Immature natural killer cell (primary cell): ENCODE data around the gene SLC6A16. TPM values are rescaled to one million over a fixed set of nuclear protein-coding genes. Genes with fewer than 3 reads are reported as not detected.
A peak's percentile ranks its signal among the peaks of the same experiment; 100 is the strongest.
"Not testable (repeated sequence)": the region's sequence is repeated elsewhere in the genome, so short reads cannot be mapped to it uniquely, and the experiment has no call there.

Experiments used
- DNase-seq, 3 donors: peaks; one replicate each; pipeline ENCODE4 v3.0.0; 2022; ENCODE audit warnings: mixed read lengths in 1 of 3
- H3K27ac Mint-ChIP-seq, 6 donors: one replicate each; pipeline ENCODE4 v1.8.0; 2020; ENCODE audit warnings: mixed read lengths in 6 of 6, mild to moderate bottlenecking in 5 of 6, inconsistent platforms in 4 of 6, moderate library complexity in 3 of 6
- H3K27me3 Mint-ChIP-seq, 3 donors: one replicate each; pipeline ENCODE4 v1.8.0; 2020 to 2021; ENCODE audit warnings: low read depth in 3 of 3, mild to moderate bottlenecking in 3 of 3, mixed read lengths in 3 of 3, moderate library complexity in 3 of 3, inconsistent platforms in 1 of 3
- H3K36me3 Mint-ChIP-seq, 3 donors: one replicate each; pipeline ENCODE4 v1.8.0; 2020; ENCODE audit warnings: mixed read lengths in 3 of 3, inconsistent platforms in 2 of 3, mild to moderate bottlenecking in 2 of 3
- H3K4me1 Mint-ChIP-seq, 2 donors: one replicate each; pipeline ENCODE4 v1.8.0; 2020; ENCODE audit warnings: inconsistent platforms in 2 of 2, mild to moderate bottlenecking in 2 of 2, mixed read lengths in 2 of 2, moderate library complexity in 1 of 2
- H3K4me3 Mint-ChIP-seq, 5 donors: one replicate each; pipeline ENCODE4 v1.8.0; 2020; ENCODE audit warnings: mild to moderate bottlenecking in 5 of 5, mixed read lengths in 5 of 5, inconsistent platforms in 3 of 5, moderate library complexity in 3 of 5
- H3K9me3 Mint-ChIP-seq, 6 donors: one replicate each; pipeline ENCODE4 v1.8.0; 2020; ENCODE audit warnings: mild to moderate bottlenecking in 6 of 6, mixed read lengths in 6 of 6, inconsistent platforms in 4 of 6, moderate library complexity in 3 of 6
- polyA plus RNA-seq, 3 donors: library from polyadenylated mRNA; unstranded; fragments of 300-500 nt; fragmentation: Illumina TruSeq; gene quantifications; one replicate each; pipeline ENCODE4 v1.2.3, GENCODE V29; 2021

SLC6A16 gene
- polyA plus RNA-seq, 3 donors from 2014 or later: 3.0 to 9.0 (median 4.4) TPM

GRCh38 chr19:49298653-49299052 lies 26.3 kb downstream of the SLC6A16 start:
- not testable (repeated sequence) for H3K27me3 Mint-ChIP-seq, H3K27ac Mint-ChIP-seq, DNase-seq, H3K9me3 Mint-ChIP-seq, H3K4me3 Mint-ChIP-seq
- Mint-ChIP-seq H3K4me1 (peaks cover 7 to 12% of the 10 kb centered on the region in 2 donors), H3K36me3 (peaks cover 3 to 15% (median 8%) of the 10 kb centered on the region in 3 donors)

DNA sequence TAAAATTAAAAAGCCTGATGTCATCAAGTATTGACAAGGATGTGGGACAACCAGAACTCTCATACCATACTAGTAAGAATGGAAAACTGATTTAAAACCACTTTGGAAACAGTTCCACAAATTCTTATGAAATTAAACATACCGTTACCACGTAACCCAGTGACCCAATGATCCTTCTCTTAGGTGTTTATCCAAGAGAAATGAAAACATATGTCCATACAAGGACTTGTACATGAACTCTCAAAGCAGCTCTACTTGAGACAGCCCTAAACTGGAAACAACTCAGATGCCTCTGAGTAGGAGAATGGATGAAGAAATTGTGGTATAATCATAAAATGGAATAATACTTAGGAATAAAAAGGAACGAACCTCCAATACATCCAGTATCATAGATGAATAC lies 27.6 kb downstream of the SLC6A16 start:
- peaks cover 0 to 6% (median under 1%) of the 10 kb centered on the region in 3 donors for H3K36me3 Mint-ChIP-seq
- peaks cover 7 to 12% of the 10 kb centered on the region in 2 donors for H3K4me1 Mint-ChIP-seq
- H3K9me3 Mint-ChIP-seq: no peaks in the 10 kb centered on the region
- no peak for DNase-seq
- no peak overlapping the region for H3K4me3 Mint-ChIP-seq
- no peak overlapping the region for H3K27ac Mint-ChIP-seq
- peaks cover 0 to 2% (median 0%) of the 10 kb centered on the region in 3 donors for H3K27me3 Mint-ChIP-seq

- H3K9me3 Mint-ChIP-seq: no peaks in the 10 kb centered on the region
- no peak overlapping the region for H3K4me3 Mint-ChIP-seq
- peaks cover 0 to 6% (median 0%) of the 10 kb centered on the region in 3 donors for H3K36me3 Mint-ChIP-seq
- no peaks in the 10 kb centered on the region for H3K27me3 Mint-ChIP-seq
- H3K4me1 Mint-ChIP-seq: peaks cover under 1 to 3% of the 10 kb centered on the region in 2 donors
- DNase-seq: no peak
- H3K27ac Mint-ChIP-seq: no peak overlapping the region
Observed at GRCh38 chr19:49295208-49295880, 29.6 kb downstream of the SLC6A16 start.

DNA sequence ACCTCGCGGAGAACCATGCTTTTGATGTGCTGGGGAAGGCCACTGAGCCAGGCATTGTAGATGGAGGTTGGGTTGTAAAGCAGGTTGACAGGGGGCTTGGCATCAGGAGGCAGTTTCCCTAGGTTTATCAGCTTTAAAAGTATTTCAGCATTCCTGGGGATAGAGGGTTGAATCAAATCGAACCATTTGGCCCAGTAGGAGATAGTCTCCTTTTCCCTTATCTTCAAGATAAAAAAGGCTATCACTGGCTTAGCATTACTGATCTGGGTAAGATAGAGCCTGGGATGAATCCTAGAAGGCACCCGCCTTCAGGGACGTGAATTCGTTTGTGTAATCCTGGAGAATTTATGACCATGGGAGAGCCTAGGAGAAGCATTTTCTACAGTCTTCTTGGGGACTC lies 30.6 kb downstream of the SLC6A16 start:
- no peaks in the 10 kb centered on the region for H3K27me3 Mint-ChIP-seq
- H3K9me3 Mint-ChIP-seq: no peaks in the 10 kb centered on the region
- H3K27ac Mint-ChIP-seq: no peak overlapping the region

DNA sequence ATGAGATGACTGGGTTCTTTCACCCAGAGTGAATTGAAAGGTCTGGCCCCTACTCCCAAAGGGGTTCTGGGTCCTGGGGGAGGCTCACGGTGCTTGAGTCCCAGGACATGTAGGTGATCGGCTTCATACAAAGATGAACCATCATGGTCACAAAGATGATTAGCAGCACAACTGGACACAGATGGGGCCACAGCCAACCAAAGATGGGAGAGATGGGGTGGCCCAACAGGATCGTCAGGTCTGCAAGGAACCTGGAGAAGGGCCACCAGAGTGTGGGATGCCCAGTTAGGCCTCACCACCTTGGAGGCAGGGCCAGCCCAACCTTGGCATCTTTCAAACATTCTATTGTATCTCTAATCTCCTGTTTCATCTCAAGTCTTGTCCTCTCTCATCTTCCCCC lies 34.5 kb downstream of the SLC6A16 start:
- Mint-ChIP-seq H3K4me3 (no peak overlapping the region), H3K27me3 (peaks cover 0 to 5% (median 1%) of the 10 kb centered on the region in 3 donors), H3K27ac (no peak overlapping the region), H3K36me3 (no peaks in the 10 kb centered on the region), H3K9me3 (no peaks in the 10 kb centered on the region), H3K4me1 (no peaks in the 10 kb centered on the region)
- DNase-seq: no peak

More for the DNA sequence above, 30.6 kb downstream of the SLC6A16 start:
- no peak for DNase-seq
- H3K36me3 Mint-ChIP-seq: peaks cover 0 to 6% (median 0%) of the 10 kb centered on the region in 3 donors
- H3K4me3 Mint-ChIP-seq: no peak overlapping the region
- H3K4me1 Mint-ChIP-seq: no peaks in the 10 kb centered on the region

DNA sequence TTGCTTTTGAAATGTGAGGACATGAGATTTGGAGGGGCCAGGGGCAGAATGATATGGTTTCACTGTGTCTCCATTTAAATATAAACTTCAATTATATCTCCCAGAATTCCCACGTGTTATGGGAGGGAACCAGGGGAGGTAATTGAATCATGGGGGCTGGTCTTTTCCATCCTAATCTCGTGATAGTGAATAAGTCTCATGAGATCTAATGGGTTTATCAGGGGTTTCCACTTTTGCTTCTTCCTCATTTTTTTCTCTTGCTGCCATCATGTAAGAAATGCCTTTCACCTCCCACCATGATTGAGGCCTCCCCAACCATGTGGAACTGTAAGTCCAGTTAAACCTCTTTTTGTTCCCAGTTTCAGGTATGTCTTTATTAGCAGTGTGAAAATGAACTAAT lies 35.7 kb downstream of the SLC6A16 start:
- DNase-seq, H3K4me1 Mint-ChIP-seq, H3K27me3 Mint-ChIP-seq, H3K9me3 Mint-ChIP-seq, H3K27ac Mint-ChIP-seq, H3K4me3 Mint-ChIP-seq, H3K36me3 Mint-ChIP-seq: not testable (repeated sequence)

DNA sequence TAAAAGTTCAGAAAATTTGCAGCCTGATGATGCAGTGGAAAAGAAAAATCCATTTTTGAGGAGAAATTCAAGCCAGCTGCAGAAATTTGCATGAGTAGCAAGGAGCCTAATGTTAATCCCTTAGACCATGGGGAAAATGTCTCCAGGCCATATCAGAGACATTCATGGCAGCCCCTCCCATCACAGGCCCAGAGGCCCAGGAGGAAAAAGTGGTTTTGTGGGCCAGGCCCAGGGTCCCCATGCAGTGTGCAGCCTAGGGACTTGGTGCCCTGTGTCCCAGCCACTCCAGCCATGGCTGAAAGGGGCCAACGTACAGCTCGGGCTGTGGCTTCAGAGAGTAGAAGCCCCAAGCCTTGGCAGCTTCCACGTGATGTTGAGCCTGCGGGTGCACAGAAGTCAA lies 36.8 kb downstream of the SLC6A16 start:
- not testable (repeated sequence) for DNase-seq, H3K9me3 Mint-ChIP-seq, H3K27me3 Mint-ChIP-seq, H3K27ac Mint-ChIP-seq, H3K4me3 Mint-ChIP-seq, H3K36me3 Mint-ChIP-seq, H3K4me1 Mint-ChIP-seq

DNA sequence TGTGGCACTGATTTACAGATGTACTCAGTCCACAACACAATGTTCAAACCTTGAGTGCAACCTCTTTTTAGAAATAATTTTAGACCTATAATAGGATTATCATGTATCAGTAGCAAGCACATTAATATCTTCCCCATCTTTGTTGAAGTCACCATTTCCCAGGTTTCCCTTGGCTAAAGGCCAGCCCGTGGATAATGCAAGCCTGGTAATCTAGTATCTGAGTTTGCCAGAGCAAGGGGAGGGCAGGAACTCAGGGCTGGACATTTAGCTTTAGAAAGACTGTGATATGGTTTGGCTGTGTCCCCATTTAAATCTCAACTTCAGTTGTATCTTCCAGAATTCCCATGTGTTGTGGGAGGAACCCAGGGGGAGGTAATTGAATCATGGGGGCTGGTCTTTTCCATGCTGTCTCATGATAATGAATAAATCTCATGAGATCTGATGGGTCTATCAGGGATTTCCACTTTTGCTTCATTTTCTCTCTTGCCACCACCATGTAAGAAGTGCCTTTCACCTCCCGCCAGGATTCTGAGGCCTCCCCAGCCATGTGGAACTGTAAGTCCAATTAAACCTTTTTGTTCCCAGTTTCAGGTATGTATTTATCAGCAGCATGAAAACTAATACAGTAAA lies 37.7 kb downstream of the SLC6A16 start:
- H3K4me3 Mint-ChIP-seq: no peak overlapping the region
- H3K27me3 Mint-ChIP-seq: peaks cover 0 to 5% (median 1%) of the 10 kb centered on the region in 3 donors
- no peak for DNase-seq
- H3K36me3 Mint-ChIP-seq: no peaks in the 10 kb centered on the region
- no peaks in the 10 kb centered on the region for H3K4me1 Mint-ChIP-seq
- no peaks in the 10 kb centered on the region for H3K9me3 Mint-ChIP-seq
- no peak overlapping the region for H3K27ac Mint-ChIP-seq

- Mint-ChIP-seq H3K27ac (no peak overlapping the region), H3K4me1 (no peaks in the 10 kb centered on the region), H3K27me3 (peaks cover 1 to 2% (median 2%) of the 10 kb centered on the region in 3 donors), H3K9me3 (no peaks in the 10 kb centered on the region), H3K4me3 (no peak overlapping the region), H3K36me3 (no peaks in the 10 kb centered on the region)
- DNase-seq: no peak
Observed at GRCh38 chr19:49282184-49282583, 42.8 kb downstream of the SLC6A16 start.

DNA sequence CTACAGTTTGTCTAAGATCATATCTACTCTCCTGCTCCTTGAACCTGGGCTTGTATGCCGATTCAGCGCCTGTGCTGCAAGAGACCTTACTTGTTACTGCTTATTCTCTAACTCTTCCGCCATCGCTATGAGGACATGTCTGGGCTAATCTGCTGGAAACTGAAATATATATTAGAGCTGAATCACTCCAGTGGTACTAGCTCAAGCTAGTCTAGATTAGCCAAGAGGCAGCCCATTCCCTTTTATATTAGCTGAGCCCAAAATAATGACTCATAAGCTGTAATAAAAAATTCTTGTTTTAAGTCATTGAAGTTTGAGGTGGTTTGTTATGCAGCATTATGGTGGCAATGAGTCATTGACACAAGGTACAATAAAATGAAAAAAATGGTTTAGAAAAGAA lies 52.8 kb downstream of the SLC6A16 start:
- Mint-ChIP-seq H3K36me3 (no peaks in the 10 kb centered on the region), H3K27me3 (peaks cover 2 to 13% (median 9%) of the 10 kb centered on the region in 3 donors), H3K4me1 (no peaks in the 10 kb centered on the region), H3K9me3 (no peaks in the 10 kb centered on the region), H3K27ac (no peak overlapping the region), H3K4me3 (no peak overlapping the region)
- DNase-seq: no peak

GRCh38 chr19:49271080-49271753 lies 53.8 kb downstream of the SLC6A16 start:
- H3K27ac Mint-ChIP-seq: no peak overlapping the region
- no peak overlapping the region for H3K4me3 Mint-ChIP-seq
- DNase-seq: no peak
- peaks cover 2 to 14% (median 9%) of the 10 kb centered on the region in 3 donors for H3K27me3 Mint-ChIP-seq
- H3K4me1 Mint-ChIP-seq: peaks cover 0 to 2% of the 10 kb centered on the region in 2 donors
- H3K9me3 Mint-ChIP-seq: no peaks in the 10 kb centered on the region
- H3K36me3 Mint-ChIP-seq: no peaks in the 10 kb centered on the region

DNA sequence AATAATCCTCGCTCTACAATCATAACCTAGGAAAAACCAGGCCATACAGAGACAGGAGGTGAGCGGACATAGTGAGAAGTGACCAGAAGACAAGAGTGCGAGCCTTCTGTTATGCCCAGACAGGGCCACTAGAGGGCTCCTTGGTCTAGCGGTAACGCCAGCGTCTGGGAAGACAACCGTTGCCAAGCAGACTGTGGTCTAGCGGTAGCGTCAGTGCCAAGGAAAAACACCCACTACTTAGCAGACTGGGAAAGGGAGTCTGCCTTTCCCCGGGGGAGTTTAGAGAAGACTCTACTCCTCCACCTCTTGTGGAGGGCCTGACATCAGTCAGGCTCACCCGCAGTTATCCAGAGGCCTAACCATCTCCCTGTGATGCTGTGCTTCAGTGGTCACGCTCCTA lies 58.6 kb downstream of the SLC6A16 start:
- not testable (repeated sequence) for H3K4me3 Mint-ChIP-seq, H3K27ac Mint-ChIP-seq, H3K36me3 Mint-ChIP-seq, H3K27me3 Mint-ChIP-seq, H3K4me1 Mint-ChIP-seq
- peak; percentile 38 to 51 (median 50) for DNase-seq
- H3K9me3 Mint-ChIP-seq: peaks cover 0 to 16% (median 3%) of the 10 kb centered on the region in 6 donors

- H3K27ac Mint-ChIP-seq: no peak overlapping the region
- no peak for DNase-seq
- H3K9me3 Mint-ChIP-seq: peaks cover 3 to 25% (median 5%) of the 10 kb centered on the region in 6 donors
- peaks cover 0 to 2% of the 10 kb centered on the region in 2 donors for H3K4me1 Mint-ChIP-seq
- no peak overlapping the region for H3K4me3 Mint-ChIP-seq
- H3K27me3 Mint-ChIP-seq: peaks cover 11 to 18% (median 11%) of the 10 kb centered on the region in 3 donors
- peaks cover 0 to 3% (median 0%) of the 10 kb centered on the region in 3 donors for H3K36me3 Mint-ChIP-seq
Observed at GRCh38 chr19:49264258-49264657, 60.7 kb downstream of the SLC6A16 start.

DNA sequence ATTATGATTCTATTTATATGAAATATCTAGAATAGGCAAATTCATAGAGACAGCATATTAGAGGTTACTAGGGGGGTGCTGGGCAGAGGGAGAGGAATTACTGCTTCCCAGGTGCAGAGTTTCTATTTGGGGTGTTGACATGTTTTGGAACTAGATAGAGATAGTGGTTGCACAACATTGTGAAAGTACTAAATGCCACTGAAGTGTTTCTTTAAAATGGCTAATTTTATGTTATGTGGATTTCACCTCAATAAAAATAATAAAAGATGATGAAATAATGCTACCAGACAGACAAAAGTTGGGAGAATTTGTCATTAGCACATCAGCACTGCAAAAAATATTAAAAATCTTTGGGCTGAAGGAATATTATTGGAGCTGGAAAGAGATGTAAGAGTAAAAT lies 63.4 kb downstream of the SLC6A16 start:
- peaks cover 9 to 15% (median 12%) of the 10 kb centered on the region in 3 donors for H3K36me3 Mint-ChIP-seq
- no peak overlapping the region for H3K27ac Mint-ChIP-seq
- DNase-seq: no peak
- H3K9me3 Mint-ChIP-seq: peaks cover 16 to 44% (median 18%) of the 10 kb centered on the region in 6 donors
- H3K4me3 Mint-ChIP-seq: no peak overlapping the region
- H3K27me3 Mint-ChIP-seq: peaks cover 9 to 17% (median 16%) of the 10 kb centered on the region in 3 donors
- H3K4me1 Mint-ChIP-seq: peaks cover 0 to 2% of the 10 kb centered on the region in 2 donors
